IMR-90 (cell line): Measurements from ENCODE around the gene TEX38.
"Not testable (repeated sequence)": the region's sequence is repeated elsewhere in the genome, so short reads cannot be mapped to it uniquely, and the experiment has no call there.

Experiments used
- CEBPB ChIP-seq: IDR thresholded peaks from 2 replicates; pipeline ENCODE4 v1.6.1; 2012; ENCODE audit warnings: low read depth, low read length, improper control_type of control experiment
- CTCF ChIP-seq: conservative IDR thresholded peaks from 2 replicates; pipeline ENCODE4 v1.5.1; 2012; ENCODE audit warnings: mild to moderate bottlenecking, low read depth, low read length, improper control_type of control experiment
- ELK1 ChIP-seq: fragments of 150-350 bp; IDR thresholded peaks from 2 replicates; pipeline ENCODE4 v1.6.1; 2016; ENCODE audit warnings: low read depth, mild to moderate bottlenecking, low read length, moderate library complexity, borderline replicate concordance
- FOS ChIP-seq: fragments of 150-350 bp; IDR thresholded peaks from 2 replicates; pipeline ENCODE4 v1.6.1; 2016; ENCODE audit warnings: low read depth, low read length
- MAFK ChIP-seq: IDR thresholded peaks from 2 replicates; pipeline ENCODE4 v1.6.1; 2012; ENCODE audit warnings: low read depth, low read length, improper control_type of control experiment
- MAZ ChIP-seq: IDR thresholded peaks from 2 replicates; pipeline ENCODE4 v1.6.1; 2012; ENCODE audit warnings: low read depth, mild to moderate bottlenecking, low read length, improper control_type of control experiment, moderate library complexity, borderline replicate concordance
- MXI1 ChIP-seq: IDR thresholded peaks from 2 replicates; pipeline ENCODE4 v1.6.1; 2012; ENCODE audit warnings: low read depth, mild to moderate bottlenecking, low read length, moderate library complexity, borderline replicate concordance
- NFE2L2 ChIP-seq: fragments of 150-350 bp; IDR thresholded peaks from 2 replicates; pipeline ENCODE4 v1.6.1; 2016; ENCODE audit warnings: low read depth, mild to moderate bottlenecking, low read length
- POLR2A ChIP-seq: IDR thresholded peaks from 2 replicates; pipeline ENCODE4 v1.6.1; 2012; ENCODE audit warnings: mild to moderate bottlenecking, low read depth, low read length
- RAD21 ChIP-seq: IDR thresholded peaks from 2 replicates; pipeline ENCODE4 v1.6.1; 2012; ENCODE audit warnings: low read length, improper control_type of control experiment
- RFX5 ChIP-seq: IDR thresholded peaks from 2 replicates; pipeline ENCODE4 v1.8.0; 2012; ENCODE audit warnings: low read depth, mild to moderate bottlenecking, low read length, moderate library complexity
- SMC3 ChIP-seq: fragments of 150-350 bp; IDR thresholded peaks from 2 replicates; pipeline ENCODE4 v1.6.1; 2016; ENCODE audit warnings: low read depth, mild to moderate bottlenecking, antibody characterized with exemption, low read length, moderate library complexity
- USF2 ChIP-seq: fragments of 150-350 bp; IDR thresholded peaks from 2 replicates; pipeline ENCODE4 v1.6.1; 2017; ENCODE audit warnings: mild to moderate bottlenecking, antibody characterized with exemption, low read length, low read depth

- not testable (repeated sequence) for TF ChIP-seq CTCF, ELK1, MXI1, CEBPB, SMC3, USF2, POLR2A, MAZ, RFX5, RAD21, FOS, MAFK, NFE2L2
Measured at GRCh38 chr1:46662919-46663318, 8.7 kb upstream of the TEX38 start.
